ENCODE data around the gene CREB3L2. TPM values are rescaled to one million over a fixed set of nuclear protein-coding genes. Genes with fewer than 3 reads are reported as not detected.

CREB3L2 gene
- total RNA-seq, 1 experiment from 2014 or later, result 49.8 TPM

DNA sequence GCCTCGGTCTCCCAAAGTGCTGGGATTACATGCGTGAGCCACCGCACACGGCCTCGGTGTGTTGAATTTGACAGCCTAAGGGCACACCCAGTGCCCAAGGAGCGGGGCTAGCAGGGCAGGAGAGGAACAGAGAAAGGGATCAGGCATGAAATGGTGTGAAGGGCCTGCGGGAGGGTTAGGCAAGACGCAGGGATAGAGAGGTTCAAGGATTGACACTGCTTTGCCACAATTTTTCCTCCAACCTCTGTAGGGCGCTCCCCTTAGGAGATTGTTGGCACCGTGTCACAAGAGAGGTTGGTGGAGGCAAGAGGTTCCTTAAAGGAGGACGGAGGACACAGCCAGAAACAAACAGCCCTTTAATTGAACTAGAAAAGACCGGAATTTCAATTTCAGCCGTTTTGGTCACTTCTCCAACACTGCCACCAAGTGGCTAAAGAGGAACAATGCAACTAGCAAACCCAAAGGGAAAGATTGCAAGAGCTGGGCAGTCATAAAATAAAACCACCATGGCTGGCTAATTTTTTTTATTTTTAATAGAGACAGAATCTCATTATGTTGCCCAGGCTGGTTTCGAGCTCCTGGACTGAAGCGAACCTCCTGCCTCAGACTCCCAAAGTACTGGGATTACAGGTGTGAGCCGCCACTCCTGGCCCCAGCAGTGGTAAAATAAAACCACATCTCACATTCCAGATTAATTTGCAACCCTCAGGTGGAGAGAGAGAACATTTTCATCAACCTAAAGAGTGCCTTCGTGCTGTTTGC is 6.9 kb upstream of the CREB3L2 start:
- Histone ChIP-seq H3K9me2 (ENCODE audit: insufficient read depth) (no peaks in the 10 kb centered on the region), H4K20me1 (ENCODE audit: insufficient read depth) (no peaks in the 10 kb centered on the region), H3K27me3 (ENCODE audit: insufficient read depth, low read length) (no peaks in the 10 kb centered on the region), H3K36me3 (ENCODE audit: control insufficient read depth in 1 of 2, insufficient read depth in 2 of 2, low read length in 2 of 2) (no peaks in the 10 kb centered on the region), H3K9ac (ENCODE audit: low read length) (no peak overlapping the region), H3K9me3 (ENCODE audit: control insufficient read depth in 1 of 2, insufficient read depth in 1 of 2, low read depth in 1 of 2, low read length in 2 of 2) (no peaks in the 10 kb centered on the region), H3K4me1 (ENCODE audit: control insufficient read depth in 1 of 2, insufficient read depth in 2 of 2, low read length in 2 of 2) (peaks cover 3% of the 10 kb centered on the region in 2 experiments; a peak in 1 of 4 replicates), H3K4me3 (replicated peaks in 1 of 2; ENCODE audit: low read depth in 1 of 2, low read length in 2 of 2) (no peak overlapping the region), H3K79me2 (ENCODE audit: insufficient read depth, low read length) (no peaks in the 10 kb centered on the region), H3K4me2 (ENCODE audit: low read length) (peak overlapping the region; percentile 31), H2AFZ (ENCODE audit: low read depth, low read length, poor library complexity, severe bottlenecking) (peak overlapping the region; percentile 91), H3K27ac (ENCODE audit: low read depth, low read length) (no peak overlapping the region)
- ChIA-PET POLR2A (no interaction called here), CTCF (interaction anchor here (0.6 to 3.8 kb wide), 12 partner anchors 9 to 730 kb away, joined by 3 to 56 read pairs (median 4); no protein-coding TSS in a partner anchor), RAD21 (ENCODE audit: low non-redundant PET in 1 of 2, low total read pairs in 2 of 2, uncharacterized antibody in 2 of 2, unreplicated experiment in 2 of 2) (interaction anchor here (0.6 to 1.0 kb wide), 4 partner anchors 46 to 354 kb away, joined by 3 to 9 read pairs (median 4); no protein-coding TSS in a partner anchor)
- intact Hi-C loops (cut with micrococcal nuclease), result loop anchor here (1.0 to 5.0 kb wide), 6 partner anchors 105 to 730 kb away; no protein-coding TSS in a partner anchor
- no TSS peak for BruUV-seq (replicated peaks)
- DNase-seq (ENCODE audit: low read depth, low spot score) (peak; percentile 56), ATAC-seq (peak; percentile 78)
- TF ChIP-seq ZNF274 (IDR thresholded peaks at IDR 0.05; ENCODE audit: low read depth, low read length) (no peak), ZFX (IDR thresholded peaks at IDR 0.05) (no peak), RAD21 (IDR thresholded peaks at IDR 0.05; ENCODE audit: low read depth) (peak; percentile 96), TCF7L2 (IDR thresholded peaks at IDR 0.05; ENCODE audit: borderline replicate concordance, extremely low read depth, insufficient read depth, insufficient read length) (no peak), CBX3 (IDR thresholded peaks at IDR 0.05; ENCODE audit: low read depth) (no peak), FOSL1 (IDR thresholded peaks at IDR 0.05; ENCODE audit: low read depth) (no peak), JUND (IDR thresholded peaks at IDR 0.05) (no peak), POLR2AphosphoS5 (IDR thresholded peaks at IDR 0.05; ENCODE audit: low read depth, low read length) (no peak), YY1 (IDR thresholded peaks at IDR 0.05; ENCODE audit: extremely low read depth, insufficient replicate concordance, low read depth, low read length) (peak; percentile 25), EZH2 (IDR thresholded peaks at IDR 0.05) (no peak), CEBPB (IDR thresholded peaks at IDR 0.05; ENCODE audit: low read depth) (no peak), ELF1 (IDR thresholded peaks at IDR 0.05; ENCODE audit: borderline replicate concordance, low read depth) (no peak), EZH2phosphoT487 (IDR thresholded peaks at IDR 0.05; ENCODE audit: borderline replicate concordance) (no peak), EGR1 (IDR thresholded peaks at IDR 0.05; ENCODE audit: low read depth) (no peak), POLR2A (IDR thresholded peaks at IDR 0.05; ENCODE audit: borderline replicate concordance, extremely low read depth, insufficient read depth, insufficient read length) (no peak), SRF (IDR thresholded peaks at IDR 0.05; ENCODE audit: low read depth) (no peak), SIN3A (IDR thresholded peaks at IDR 0.05; ENCODE audit: low read depth) (no peak)
- TF ChIP-seq, protein P1, sequence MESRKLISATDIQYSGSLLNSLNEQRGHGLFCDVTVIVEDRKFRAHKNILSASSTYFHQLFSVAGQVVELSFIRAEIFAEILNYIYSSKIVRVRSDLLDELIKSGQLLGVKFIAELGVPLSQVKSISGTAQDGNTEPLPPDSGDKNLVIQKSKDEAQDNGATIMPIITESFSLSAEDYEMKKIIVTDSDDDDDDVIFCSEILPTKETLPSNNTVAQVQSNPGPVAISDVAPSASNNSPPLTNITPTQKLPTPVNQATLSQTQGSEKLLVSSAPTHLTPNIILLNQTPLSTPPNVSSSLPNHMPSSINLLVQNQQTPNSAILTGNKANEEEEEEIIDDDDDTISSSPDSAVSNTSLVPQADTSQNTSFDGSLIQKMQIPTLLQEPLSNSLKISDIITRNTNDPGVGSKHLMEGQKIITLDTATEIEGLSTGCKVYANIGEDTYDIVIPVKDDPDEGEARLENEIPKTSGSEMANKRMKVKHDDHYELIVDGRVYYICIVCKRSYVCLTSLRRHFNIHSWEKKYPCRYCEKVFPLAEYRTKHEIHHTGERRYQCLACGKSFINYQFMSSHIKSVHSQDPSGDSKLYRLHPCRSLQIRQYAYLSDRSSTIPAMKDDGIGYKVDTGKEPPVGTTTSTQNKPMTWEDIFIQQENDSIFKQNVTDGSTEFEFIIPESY (IDR thresholded peaks at IDR 0.05; ENCODE audit: extremely low read depth, insufficient replicate concordance, low read length), result no peak
- TF ChIP-seq, protein P2, sequence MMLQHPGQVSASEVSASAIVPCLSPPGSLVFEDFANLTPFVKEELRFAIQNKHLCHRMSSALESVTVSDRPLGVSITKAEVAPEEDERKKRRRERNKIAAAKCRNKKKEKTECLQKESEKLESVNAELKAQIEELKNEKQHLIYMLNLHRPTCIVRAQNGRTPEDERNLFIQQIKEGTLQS (IDR thresholded peaks at IDR 0.05), result no peak
- TF ChIP-seq, protein P3, sequence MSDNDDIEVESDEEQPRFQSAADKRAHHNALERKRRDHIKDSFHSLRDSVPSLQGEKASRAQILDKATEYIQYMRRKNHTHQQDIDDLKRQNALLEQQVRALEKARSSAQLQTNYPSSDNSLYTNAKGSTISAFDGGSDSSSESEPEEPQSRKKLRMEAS (IDR thresholded peaks at IDR 0.05), result no peak
- TF ChIP-seq, protein P4, sequence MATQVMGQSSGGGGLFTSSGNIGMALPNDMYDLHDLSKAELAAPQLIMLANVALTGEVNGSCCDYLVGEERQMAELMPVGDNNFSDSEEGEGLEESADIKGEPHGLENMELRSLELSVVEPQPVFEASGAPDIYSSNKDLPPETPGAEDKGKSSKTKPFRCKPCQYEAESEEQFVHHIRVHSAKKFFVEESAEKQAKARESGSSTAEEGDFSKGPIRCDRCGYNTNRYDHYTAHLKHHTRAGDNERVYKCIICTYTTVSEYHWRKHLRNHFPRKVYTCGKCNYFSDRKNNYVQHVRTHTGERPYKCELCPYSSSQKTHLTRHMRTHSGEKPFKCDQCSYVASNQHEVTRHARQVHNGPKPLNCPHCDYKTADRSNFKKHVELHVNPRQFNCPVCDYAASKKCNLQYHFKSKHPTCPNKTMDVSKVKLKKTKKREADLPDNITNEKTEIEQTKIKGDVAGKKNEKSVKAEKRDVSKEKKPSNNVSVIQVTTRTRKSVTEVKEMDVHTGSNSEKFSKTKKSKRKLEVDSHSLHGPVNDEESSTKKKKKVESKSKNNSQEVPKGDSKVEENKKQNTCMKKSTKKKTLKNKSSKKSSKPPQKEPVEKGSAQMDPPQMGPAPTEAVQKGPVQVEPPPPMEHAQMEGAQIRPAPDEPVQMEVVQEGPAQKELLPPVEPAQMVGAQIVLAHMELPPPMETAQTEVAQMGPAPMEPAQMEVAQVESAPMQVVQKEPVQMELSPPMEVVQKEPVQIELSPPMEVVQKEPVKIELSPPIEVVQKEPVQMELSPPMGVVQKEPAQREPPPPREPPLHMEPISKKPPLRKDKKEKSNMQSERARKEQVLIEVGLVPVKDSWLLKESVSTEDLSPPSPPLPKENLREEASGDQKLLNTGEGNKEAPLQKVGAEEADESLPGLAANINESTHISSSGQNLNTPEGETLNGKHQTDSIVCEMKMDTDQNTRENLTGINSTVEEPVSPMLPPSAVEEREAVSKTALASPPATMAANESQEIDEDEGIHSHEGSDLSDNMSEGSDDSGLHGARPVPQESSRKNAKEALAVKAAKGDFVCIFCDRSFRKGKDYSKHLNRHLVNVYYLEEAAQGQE (IDR thresholded peaks at IDR 0.05; ENCODE audit: low read depth), result no peak

Measured in HCT116 (cell line).